GM21381 (cell line): Measurements from ENCODE around the gene RCSD1.

ENCODE experiments used
- ATAC-seq: cut with Tn5 transposase; IDR thresholded peaks from one replicate; pipeline ENCODE4 v1.9.1; 2021; ENCODE audit warnings: mild to moderate bottlenecking, moderate library complexity; ENCODE audit not compliant: unreplicated experiment

Gene RCSD1

GRCh38 chr1:167683226-167683625 is 53.2 kb downstream of the RCSD1 start:
- ATAC-seq = no peak

DNA sequence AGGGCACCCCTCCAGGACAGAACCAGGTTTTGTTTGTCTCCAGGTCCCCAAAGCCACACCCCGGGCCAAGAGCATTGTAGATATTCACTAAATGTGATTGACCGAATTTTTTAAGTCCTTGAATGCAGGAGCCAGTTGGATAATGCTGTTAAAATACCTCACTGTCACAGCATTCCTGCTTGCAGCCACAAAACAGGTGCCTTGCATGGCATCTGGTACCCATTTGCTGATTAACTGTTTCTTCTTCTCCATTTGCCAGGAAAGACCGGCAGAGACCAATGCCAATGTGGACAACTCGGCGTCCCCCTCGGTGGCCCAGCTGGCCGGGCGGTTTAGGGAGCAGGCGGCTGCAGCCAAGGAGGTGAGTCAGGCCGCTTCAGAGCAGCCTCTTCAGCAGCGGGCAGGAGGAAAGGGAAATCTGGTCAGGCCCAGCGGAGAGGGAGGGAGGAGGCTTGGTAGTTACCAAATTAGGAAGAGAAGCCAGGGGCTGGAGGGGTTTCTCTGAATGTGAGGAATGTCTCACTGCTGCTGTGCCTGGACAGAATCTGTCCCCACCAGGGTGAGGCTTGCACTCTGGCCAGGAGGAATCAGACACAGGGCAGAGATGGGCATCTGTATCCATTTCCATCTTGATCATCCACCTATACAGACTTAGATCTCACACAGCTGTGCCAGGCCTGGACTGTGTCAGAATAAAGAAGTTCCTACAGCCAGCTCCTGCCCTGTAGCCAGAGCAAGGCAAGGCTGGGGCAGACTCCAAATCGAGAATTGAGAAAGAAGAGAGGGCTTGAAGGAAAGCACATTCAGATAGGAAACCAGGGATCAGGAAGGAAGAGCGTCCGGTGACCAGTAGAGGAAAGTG is 53.8 kb downstream of the RCSD1 start:
- ATAC-seq = no peak

DNA sequence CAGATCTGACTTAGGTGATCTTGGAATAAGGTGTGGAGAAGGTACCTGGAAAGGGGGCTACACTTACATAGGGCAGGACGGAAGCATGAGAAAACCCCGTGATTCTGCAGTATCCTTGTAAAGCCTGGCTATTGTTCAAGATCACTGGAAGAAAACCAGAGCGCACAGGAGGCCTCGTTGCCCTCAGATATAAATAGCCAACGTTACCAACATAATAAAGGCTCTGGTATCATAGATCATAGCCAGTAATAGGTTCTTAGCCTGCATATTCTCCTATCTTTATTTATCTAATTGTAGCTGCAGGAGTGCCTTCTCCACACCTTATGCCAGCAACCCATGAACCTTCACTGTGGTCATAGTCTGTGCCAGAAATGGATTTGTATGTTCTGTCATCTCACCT is 55.8 kb downstream of the RCSD1 start:
- ATAC-seq = no peak

DNA sequence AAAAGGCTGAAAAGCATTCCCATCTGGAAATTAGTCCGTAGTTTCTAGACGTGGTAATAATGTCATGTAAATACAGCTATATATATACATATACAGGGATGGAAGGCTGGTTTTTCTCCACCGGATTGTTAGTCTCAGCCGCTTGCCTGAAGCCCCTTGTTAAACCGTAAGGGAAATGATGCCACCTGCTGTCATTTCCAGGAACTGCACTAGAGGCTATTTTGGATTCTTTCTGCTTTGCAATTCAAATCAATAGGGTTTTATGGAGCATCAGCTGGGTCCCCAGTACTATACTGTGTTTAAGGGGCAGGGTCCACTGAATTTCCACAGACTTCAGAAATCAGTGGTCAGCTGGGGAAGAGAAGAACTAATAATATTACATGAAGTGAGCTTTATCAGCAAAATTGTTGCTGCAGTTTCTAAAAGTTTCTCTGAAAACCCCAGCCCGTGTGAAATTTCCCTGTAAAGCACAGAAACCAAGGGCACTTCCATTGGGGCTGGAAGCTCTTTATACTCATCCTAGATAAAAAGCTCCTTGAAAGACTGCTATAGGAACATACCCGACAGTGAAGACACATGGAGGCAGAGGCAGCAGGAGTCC is 58.0 kb downstream of the RCSD1 start:
- peak; percentile 57 for ATAC-seq

DNA sequence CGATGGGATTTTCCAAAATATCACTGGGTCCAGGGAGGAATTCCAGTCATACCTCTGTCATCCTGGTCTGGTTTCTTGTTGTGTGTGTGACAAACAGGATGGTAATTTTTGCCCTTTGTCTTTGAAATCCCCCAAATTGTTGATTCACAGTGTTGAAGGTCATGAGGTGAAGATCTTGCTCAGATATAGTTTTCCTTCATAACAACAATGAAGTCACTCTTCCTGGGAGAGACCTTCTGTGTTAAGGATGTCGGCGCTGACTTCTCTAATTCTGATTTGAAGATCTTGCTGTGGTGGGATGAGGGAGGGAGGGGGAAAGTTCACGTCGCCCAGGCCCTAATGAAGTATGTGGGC is 59.5 kb downstream of the RCSD1 start:
- ATAC-seq = no peak

DNA sequence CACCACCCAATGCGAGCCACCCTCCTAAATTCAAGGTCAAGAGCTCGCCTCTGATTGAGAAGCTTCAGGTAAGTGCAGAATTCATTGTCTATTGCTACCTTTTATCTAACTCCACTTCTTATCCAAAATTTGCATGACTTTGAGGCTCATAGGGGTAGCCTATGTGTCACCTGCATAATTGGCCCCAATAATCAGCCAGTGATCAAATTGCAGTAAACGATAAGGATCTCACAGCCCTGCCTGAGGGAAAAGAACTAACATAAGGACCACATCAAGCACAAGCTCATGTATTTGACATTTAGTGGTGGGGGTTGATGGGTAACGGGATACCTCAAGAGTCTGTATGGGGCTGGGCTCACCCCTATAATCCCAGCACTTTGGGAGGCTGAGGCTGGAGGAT is 60.0 kb downstream of the RCSD1 start:
- ATAC-seq = no peak

DNA sequence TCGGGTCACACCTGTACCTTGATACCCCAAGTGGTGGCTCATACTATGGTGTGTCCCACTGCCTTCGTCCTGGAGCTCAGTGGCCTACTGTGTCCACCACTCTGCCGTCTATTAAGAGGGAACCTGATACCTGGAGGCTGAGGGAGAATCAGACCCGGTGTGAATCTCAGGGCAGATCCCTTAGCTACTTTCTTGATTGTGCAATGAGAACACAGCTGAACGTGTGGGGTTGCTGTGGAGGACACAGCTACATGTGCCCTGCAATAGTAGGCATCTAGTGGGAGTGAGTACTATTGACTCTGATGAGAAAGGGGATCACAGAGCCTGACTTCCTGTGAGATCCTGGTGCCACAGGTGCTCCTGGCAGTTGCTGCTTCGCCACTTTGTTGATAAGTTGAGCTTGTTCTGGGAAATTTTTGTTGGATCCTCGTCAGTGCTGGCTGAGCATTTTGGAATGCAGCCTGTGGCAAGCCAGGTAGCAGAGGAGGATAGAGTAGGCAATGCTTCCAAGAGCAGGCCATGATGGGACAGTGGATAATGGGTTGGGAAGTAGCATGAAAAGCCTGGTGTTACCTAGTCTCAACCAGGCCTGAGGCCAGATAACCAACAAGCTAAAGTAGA is 63.5 kb downstream of the RCSD1 start:
- no peak for ATAC-seq

GRCh38 chr1:167694691-167695090 is 64.7 kb downstream of the RCSD1 start:
- ATAC-seq = no peak

DNA sequence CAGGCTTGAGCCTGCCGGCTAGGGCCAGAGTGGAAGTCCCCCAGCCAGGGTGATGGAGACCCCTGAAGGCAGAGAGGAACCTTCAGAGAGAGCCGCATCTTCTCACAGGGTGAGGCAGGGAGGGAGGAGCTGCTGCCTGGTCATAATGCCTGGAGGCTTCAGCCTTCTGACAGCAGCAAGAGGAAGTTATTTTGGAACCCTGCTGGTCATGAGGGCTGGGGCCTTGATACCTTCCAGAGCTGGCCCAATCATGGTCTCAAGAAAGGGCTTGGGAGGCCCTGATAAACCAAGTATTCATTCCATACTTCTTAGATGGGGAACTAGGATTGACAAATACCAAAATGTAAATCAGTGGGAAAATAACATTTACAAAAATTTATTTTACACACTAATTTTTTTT is 65.1 kb downstream of the RCSD1 start:
- ATAC-seq = no peak

DNA sequence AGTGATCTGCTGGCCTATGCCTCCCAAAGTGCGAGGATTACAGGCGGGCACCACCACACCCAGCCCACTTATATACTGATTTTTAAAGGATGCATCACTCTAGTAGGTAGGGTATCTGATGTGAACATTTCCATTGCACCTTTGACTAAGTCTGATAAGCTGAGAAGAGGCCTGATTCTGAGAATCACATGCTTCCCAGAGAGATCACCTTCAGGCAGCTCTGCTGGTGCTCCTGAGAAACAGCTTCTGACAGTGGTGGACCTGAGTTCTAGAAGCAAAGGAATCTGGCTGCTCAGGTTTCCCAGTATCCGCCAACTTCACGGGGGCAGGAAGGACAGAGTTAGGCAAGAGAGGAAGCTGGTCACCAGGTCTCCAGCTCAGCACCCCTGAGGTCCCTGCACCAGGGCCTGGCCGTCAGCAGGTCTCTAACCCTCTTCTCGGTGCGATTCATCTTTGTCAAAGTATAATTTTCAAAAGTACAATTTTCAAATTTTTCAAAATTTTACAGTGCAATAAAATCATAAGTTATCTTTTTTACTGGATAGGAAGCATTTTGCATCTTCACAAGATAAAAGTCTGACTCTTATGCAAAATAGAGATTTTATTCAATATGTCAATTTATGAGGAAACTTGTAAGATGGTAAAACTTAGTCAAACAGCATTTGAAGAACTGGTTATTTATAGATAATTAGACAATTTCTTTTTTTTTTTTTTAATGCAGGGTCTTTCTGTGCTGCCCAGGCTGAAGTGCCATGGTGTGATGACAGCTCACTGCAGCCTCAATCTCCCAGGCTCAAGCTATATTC is 65.9 kb downstream of the RCSD1 start:
- ATAC-seq = no peak

DNA sequence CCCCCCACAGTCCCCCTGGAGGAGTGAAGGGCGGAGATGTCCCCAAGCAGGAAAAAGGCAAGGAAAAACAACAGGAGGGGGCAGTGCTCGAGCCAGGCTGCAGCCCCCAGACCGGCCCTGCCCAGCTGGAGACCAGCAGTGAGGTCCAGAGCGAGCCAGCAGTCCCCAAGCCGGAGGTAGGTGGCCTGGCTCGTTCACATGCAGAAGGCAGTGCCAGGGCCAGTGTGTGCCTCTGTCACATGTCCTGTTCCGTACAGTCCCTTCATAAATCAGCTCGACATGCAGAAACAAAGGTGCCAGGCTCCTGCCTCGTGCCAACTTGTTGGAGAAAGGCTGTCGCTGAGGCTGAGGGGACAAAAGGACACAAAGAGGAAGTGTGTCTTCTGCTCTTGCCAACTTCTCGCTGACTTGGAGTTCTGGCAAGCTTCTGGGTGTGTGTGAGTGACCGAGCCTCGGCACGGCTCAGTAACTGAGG is 67.7 kb downstream of the RCSD1 start:
- no peak for ATAC-seq

GRCh38 chr1:167698313-167698712 is 68.3 kb downstream of the RCSD1 start:
- no peak for ATAC-seq

DNA sequence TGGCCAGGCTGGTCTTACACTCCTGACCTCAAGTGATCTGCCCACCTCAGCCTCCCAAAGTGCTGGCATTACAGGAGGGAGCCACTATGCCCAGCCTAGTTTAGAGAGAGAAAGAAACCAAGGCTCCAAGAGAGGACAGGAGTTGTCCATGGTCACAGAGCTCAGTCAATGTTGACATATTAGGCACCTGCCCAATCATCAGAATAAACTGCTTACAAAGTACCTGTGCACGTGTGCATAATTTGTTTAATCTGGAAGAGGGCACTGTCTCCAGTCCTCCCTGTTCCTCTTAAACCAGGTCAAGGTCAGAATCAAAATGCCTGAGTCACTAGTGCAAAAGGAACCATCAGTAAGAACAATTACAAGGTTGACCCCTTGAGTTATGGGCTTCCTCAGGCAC is 71.5 kb downstream of the RCSD1 start:
- no peak for ATAC-seq

GRCh38 chr1:167703557-167703956 is 73.5 kb downstream of the RCSD1 start:
- ATAC-seq = no peak

DNA sequence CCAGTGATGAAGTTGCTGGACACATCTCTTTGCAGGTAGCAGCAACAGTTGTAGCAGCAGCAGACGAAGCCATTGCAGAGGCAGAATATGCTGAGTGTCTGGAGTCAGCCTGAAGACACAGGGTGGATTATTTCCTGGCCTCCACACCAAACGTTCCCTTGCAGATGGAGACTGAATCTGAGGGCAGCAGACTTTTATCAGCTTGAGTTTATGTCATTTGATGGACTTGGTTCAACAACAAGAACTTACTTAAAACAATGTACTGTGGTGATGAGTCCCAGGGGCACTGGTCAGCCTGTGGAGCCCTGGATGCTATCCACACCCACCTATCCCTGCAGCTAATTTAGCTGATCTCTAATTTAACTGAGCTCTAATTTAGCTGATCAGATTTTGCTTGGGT is 74.7 kb downstream of the RCSD1 start:
- no peak for ATAC-seq

DNA sequence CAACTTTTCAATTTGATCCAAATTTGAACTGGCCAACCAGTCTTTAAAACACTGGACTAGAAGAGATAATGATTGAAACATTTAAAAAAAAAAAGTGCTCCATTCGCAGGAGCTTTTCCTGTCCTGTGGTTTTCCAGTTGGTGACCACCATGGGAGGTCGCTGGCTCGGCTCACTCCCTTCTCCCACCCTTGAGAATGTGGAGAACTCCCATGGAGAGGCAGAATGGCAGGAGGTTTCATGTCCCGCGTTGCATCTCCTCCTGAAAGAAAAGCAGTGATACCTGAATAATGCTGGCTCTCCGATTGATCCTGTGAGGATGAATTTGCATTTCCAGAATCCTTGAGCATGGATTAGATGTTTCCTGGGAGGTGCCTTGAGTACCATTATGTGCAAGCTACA is 75.2 kb downstream of the RCSD1 start:
- no peak for ATAC-seq

GRCh38 chr1:167706363-167706762 is 76.3 kb downstream of the RCSD1 start:
- ATAC-seq = no peak

DNA sequence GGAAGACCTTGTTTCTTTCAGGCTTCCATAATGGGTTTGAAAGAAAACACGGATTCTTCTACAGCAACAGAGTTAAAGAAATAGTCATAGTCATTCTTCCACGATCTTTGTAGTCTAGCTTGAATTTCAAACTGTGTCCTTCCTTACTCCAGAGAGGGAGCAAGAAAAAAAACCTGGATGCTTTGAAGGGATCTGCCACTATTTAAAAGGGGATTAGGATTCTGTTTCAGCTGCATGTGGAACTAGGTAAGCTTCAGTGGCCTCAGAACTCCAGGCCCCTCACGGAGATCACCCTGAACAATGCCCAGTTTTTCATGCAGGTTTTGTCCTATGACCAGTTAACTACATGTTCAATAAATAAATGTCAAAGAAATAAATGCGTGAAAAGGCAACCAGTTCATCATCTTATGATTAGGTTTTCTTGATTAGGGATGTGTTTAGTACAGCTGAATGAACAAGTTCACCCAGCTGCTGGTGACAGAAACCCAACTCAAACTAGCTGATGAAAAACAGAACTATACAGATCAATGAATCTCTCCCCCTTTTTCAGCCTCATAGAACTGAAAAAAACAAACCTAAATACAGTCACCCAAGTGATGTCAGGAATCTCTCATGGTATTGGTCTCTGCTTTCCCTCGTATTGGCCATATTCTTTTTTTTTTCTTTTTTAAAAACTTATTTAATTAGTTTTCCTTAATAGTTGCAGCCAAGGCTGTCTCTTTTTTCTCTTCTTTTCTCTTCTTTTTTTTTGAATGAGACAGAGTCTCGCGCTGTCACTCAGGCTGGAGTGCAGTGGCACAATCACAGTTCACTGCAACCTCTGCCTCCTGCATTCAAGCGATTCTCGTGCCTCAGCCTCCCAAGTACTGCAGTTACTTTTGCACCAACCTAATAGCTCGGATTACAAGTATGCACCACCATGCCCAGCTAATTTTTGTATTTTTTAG is 77.2 kb downstream of the RCSD1 start:
- no peak for ATAC-seq

- no peak for ATAC-seq
Measured at GRCh38 chr1:167707942-167708341, 77.9 kb downstream of the RCSD1 start.

- ATAC-seq = no peak
Measured at GRCh38 chr1:167708940-167709389, 78.9 kb downstream of the RCSD1 start.
